IMR-90 (cell line): ENCODE measurements around the gene CFAP90. TPM values are rescaled to one million over a fixed set of nuclear protein-coding genes. Genes with fewer than 3 reads are reported as not detected.
A peak's percentile ranks its signal among the peaks of the same experiment; 100 is the strongest.

Source experiments
- ATAC-seq: fragments of 200-7000 bp; cut with Tn5 transposase; 2 replicates; pipeline ENCODE4 v1.9.1; 2020; ENCODE audit warnings: low read depth, mild to moderate bottlenecking, moderate library complexity
- BruUV-seq: library from RNA; stranded (reverse); fragments of 400-500 nt; replicated peaks from 2 replicates; lab custom pipeline; 2021; lab: Mats Ljungman, UMichigan
- CTCF ChIA-PET: fragments of 300-600 bp; formaldehyde crosslinking; extraction: SDS; loops from one replicate; lab custom pipeline; 2021; ENCODE audit warnings: antibody characterized with exemption; lab: Yijun Ruan, JAX
- POLR2A ChIA-PET: fragments of 300-600 bp; sonication (Branson Sonifier 250); formaldehyde crosslinking; loops from one replicate; lab custom pipeline; 2022; ENCODE audit warnings: antibody characterized with exemption; ENCODE audit not compliant: unreplicated experiment; lab: Charles Lee
- DNase-seq: peaks from one replicate; pipeline ENCODE4 v3.0.0; 2013
- H2AFZ ChIP-seq: replicated peaks from 2 replicates; pipeline ENCODE3; 2013; ENCODE audit warnings: low read length, mild to moderate bottlenecking; ENCODE audit not compliant: poor library complexity
- H2AK5ac ChIP-seq: 2 replicates; pipeline ENCODE4 v1.6.1; 2013; ENCODE audit warnings: low read depth, low read length, inconsistent platforms
- H2AK9ac ChIP-seq: replicated peaks from 2 replicates; pipeline ENCODE3; 2013; ENCODE audit warnings: mild to moderate bottlenecking, low read depth, low read length, moderate library complexity; ENCODE audit not compliant: poor library complexity
- H2BK120ac ChIP-seq: 2 replicates; pipeline ENCODE4 v1.6.1; 2013; ENCODE audit warnings: low read depth, low read length, inconsistent platforms
- H2BK15ac ChIP-seq: 3 replicates; pipeline ENCODE4 v1.6.1; 2013; ENCODE audit warnings: low read depth, low read length, inconsistent platforms
- H2BK20ac ChIP-seq: 2 replicates; pipeline ENCODE4 v1.6.1; 2013; ENCODE audit warnings: low read depth, mild to moderate bottlenecking, inconsistent platforms, low read length, moderate library complexity
- H2BK5ac ChIP-seq: 2 replicates; pipeline ENCODE4 v1.6.1; 2013; ENCODE audit warnings: mild to moderate bottlenecking, low read depth, low read length, inconsistent platforms; ENCODE audit not compliant: poor library complexity, severe bottlenecking
- H3K14ac ChIP-seq: replicated peaks from 2 replicates; pipeline ENCODE4 v1.6.1; 2013; ENCODE audit warnings: low read depth, low read length, inconsistent platforms
- H3K18ac ChIP-seq: 2 replicates; pipeline ENCODE4 v1.6.1; 2013; ENCODE audit warnings: low read depth, low read length, control low read depth
- H3K23ac ChIP-seq: 2 replicates; pipeline ENCODE4 v1.6.1; 2013; ENCODE audit warnings: low read depth, low read length, inconsistent platforms
- H3K27ac ChIP-seq: 2 replicates; pipeline ENCODE4 v1.5.1; 2013; ENCODE audit warnings: mild to moderate bottlenecking, control low read depth, low read length; ENCODE audit not compliant: insufficient read depth
- H3K27me3 ChIP-seq: 2 replicates; pipeline ENCODE4 v1.6.1; 2013; ENCODE audit warnings: low read length; ENCODE audit not compliant: control insufficient read depth, insufficient read depth
- H3K36me3 ChIP-seq: 2 replicates; pipeline ENCODE4 v1.6.1; 2013; ENCODE audit warnings: low read length, mixed read lengths; ENCODE audit not compliant: control insufficient read depth, insufficient read depth
- H3K4ac ChIP-seq: 2 replicates; pipeline ENCODE4 v1.6.1; 2013; ENCODE audit warnings: low read depth, low read length, inconsistent platforms
- H3K4me1 ChIP-seq: 2 replicates; pipeline ENCODE4 v1.6.1; 2013; ENCODE audit warnings: low read length, mixed read lengths; ENCODE audit not compliant: control insufficient read depth, insufficient read depth
- H3K4me2 ChIP-seq: 2 replicates; pipeline ENCODE4 v1.6.1; 2013; ENCODE audit warnings: low read depth, mild to moderate bottlenecking, control low read depth, low read length, moderate library complexity
- H3K4me3 ChIP-seq: 2 replicates; pipeline ENCODE4 v1.5.1; 2013; ENCODE audit warnings: low read depth, mild to moderate bottlenecking, control low read depth, low read length, moderate library complexity; ENCODE audit not compliant: insufficient read depth
- H3K56ac ChIP-seq: 2 replicates; pipeline ENCODE4 v1.6.1; 2013; ENCODE audit warnings: low read length, inconsistent platforms; ENCODE audit not compliant: insufficient read depth; ENCODE audit errors: extremely low read depth
- H3K79me1 ChIP-seq, 2 experiments: 2 replicates each; pipeline ENCODE4 v1.6.1; 2013; ENCODE audit warnings: low read length in 2 of 2, inconsistent platforms in 1 of 2, low read depth in 1 of 2
- H3K9ac ChIP-seq: 2 replicates; pipeline ENCODE4 v1.6.1; 2013; ENCODE audit warnings: low read depth, low read length, control low read depth
- H3K9me1 ChIP-seq: 2 replicates; pipeline ENCODE4 v1.6.1; 2013; ENCODE audit warnings: low read length, inconsistent platforms; ENCODE audit not compliant: insufficient read depth
- H3K9me3 ChIP-seq: 2 replicates; pipeline ENCODE4 v1.6.1; 2013; ENCODE audit warnings: low read length; ENCODE audit not compliant: control insufficient read depth, insufficient read depth
- H4K20me1 ChIP-seq: 2 replicates; pipeline ENCODE4 v1.6.1; 2013; ENCODE audit warnings: low read length, inconsistent platforms; ENCODE audit not compliant: insufficient read depth
- H4K5ac ChIP-seq: 2 replicates; pipeline ENCODE4 v1.6.1; 2013; ENCODE audit warnings: mild to moderate bottlenecking, low read depth, low read length, control low read depth
- H4K8ac ChIP-seq, 2 experiments: 2 replicates each; pipeline ENCODE4 v1.6.1; 2013; ENCODE audit warnings: low read depth in 2 of 2, low read length in 2 of 2, control low read depth in 1 of 2, inconsistent platforms in 1 of 2
- H4K91ac ChIP-seq: 2 replicates; pipeline ENCODE4 v1.6.1; 2013; ENCODE audit warnings: low read depth, low read length, inconsistent platforms; ENCODE audit not compliant: insufficient read depth
- CHD1 ChIP-seq: IDR thresholded peaks from 2 replicates; pipeline ENCODE4 v1.6.1; 2012; ENCODE audit warnings: low read depth, low read length, improper control_type of control experiment
- CTCF ChIP-seq: conservative IDR thresholded peaks from 2 replicates; pipeline ENCODE4 v1.5.1; 2012; ENCODE audit warnings: mild to moderate bottlenecking, low read depth, low read length, improper control_type of control experiment
- RAD21 ChIP-seq: IDR thresholded peaks from 2 replicates; pipeline ENCODE4 v1.6.1; 2012; ENCODE audit warnings: low read length, improper control_type of control experiment
- WGBS, 2 experiments: methylation state at CpG; one replicate each; pipeline versions ENCODE4 v1.1.5 to v1.1.7; 2013; ENCODE audit warnings: missing lambda C conversion rate in 2 of 2; ENCODE audit not compliant: insufficient read length in 1 of 2; ENCODE audit errors: extremely low coverage in 2 of 2; 5-methylcytosine and 5-hydroxymethylcytosine counted together
- dilution Hi-C: fragments of 300-500 bp; cut with HindIII; formaldehyde crosslinking; loops from one replicate; pipeline ENCODE4 v1.14.3; 2018; ENCODE audit warnings: low sequenced_read_pairs; ENCODE audit not compliant: unreplicated experiment
- in situ Hi-C: fragments of 300-500 bp; cut with MboI; formaldehyde crosslinking; loops from 3 replicates; pipeline ENCODE4 v1.14.3; 2019; ENCODE audit warnings: low sequenced_read_pairs, inconsistent platforms, mixed read lengths
- intact Hi-C: fragments of 100-400 bp; cut with micrococcal nuclease; formaldehyde crosslinking; loops from 2 replicates; pipeline ENCODE4 v1.10.0; 2022
- polyA plus RNA-seq, 3 experiments: library from polyadenylated mRNA; depleted of rRNA; stranded (reverse); fragments of >200 nt; gene quantifications; 2 replicates each; pipeline ENCODE4 v1.2.3, GENCODE V29; 2012; ENCODE audit warnings: low replicate concordance in 1 of 3
- total RNA-seq: library from RNA; depleted of rRNA; stranded (reverse); fragments of >200 nt; gene quantifications from 2 replicates; pipeline ENCODE4 v1.2.3, GENCODE V29; 2012

CFAP90 gene
- total and polyA plus RNA-seq, 2 of the 4 experiments (the other 2 are of a cell fraction) = 0.09 TPM; not detected in 1

GRCh38 chr5:7856855-7857254 is 5.9 kb upstream of the CFAP90 start:
- Histone ChIP-seq H2BK20ac (no peak overlapping the region), H3K27ac (no peak overlapping the region), H2BK120ac (no peak overlapping the region), H3K36me3 (peaks cover 10% of the 10 kb centered on the region), H3K56ac (no peak overlapping the region), H3K23ac (no peak overlapping the region), H2BK5ac (no peak overlapping the region), H3K9me3 (no peaks in the 10 kb centered on the region), H4K5ac (no peak overlapping the region), H3K4ac (no peak overlapping the region), H4K8ac (no peak overlapping the region), H2AK9ac (no peak overlapping the region), H3K9ac (no peak overlapping the region), H4K20me1 (no peaks in the 10 kb centered on the region), H3K4me2 (no peak overlapping the region), H3K18ac (no peak overlapping the region), H3K14ac (no peak overlapping the region), H3K27me3 (no peaks in the 10 kb centered on the region), H2AK5ac (no peak overlapping the region), H2BK15ac (no peak overlapping the region), H3K4me1 (no peaks in the 10 kb centered on the region), H3K4me3 (no peak overlapping the region), H4K91ac (no peak overlapping the region), H3K9me1 (0 out of 2 replicates have a peak, but pooled peaks cover 2% of the 10 kb centered on the region), H2AFZ (no peak overlapping the region), H3K79me1 (no peaks in the 10 kb centered on the region)
- dilution Hi-C loops (no loop called here), in situ Hi-C loops (no loop called here), intact Hi-C loops (no loop called here)
- TF ChIP-seq RAD21 (peak; percentile 50), CHD1 (no peak), CTCF (peak; percentile 51)
- peak; percentile 74 for ATAC-seq
- no TSS peak for BruUV-seq
- POLR2A ChIA-PET = no interaction called here
- DNase-seq = peak; percentile 28
- no CpG with 5 or more reads among the region's 2 CpGs for WGBS, 2 experiments
- CTCF ChIA-PET = no interaction called here
